MCF 10A (cell line): ENCODE data around the gene NOXRED1. TPM values are rescaled to one million over a fixed set of nuclear protein-coding genes. Genes with fewer than 3 reads are reported as not detected.

Experiments used
- BruUV-seq: library from RNA; stranded (reverse); fragments of 400-500 nt; replicated peaks from 2 replicates; lab custom pipeline; 2021; lab: Mats Ljungman, UMichigan
- CTCF ChIA-PET: fragments of 300-600 bp; sonication (Branson Sonifier 250); formaldehyde crosslinking; extraction: SDS; loops from one replicate; lab custom pipeline; 2021; ENCODE audit warnings: antibody characterized with exemption, inconsistent platforms; lab: Yijun Ruan, JAX
- POLR2A ChIA-PET: fragments of 300-600, 350-650 bp; sonication (Branson Sonifier 250); formaldehyde crosslinking; extraction: SDS; loops from one replicate; lab custom pipeline; 2020; ENCODE audit warnings: antibody characterized with exemption, inconsistent platforms; lab: Yijun Ruan, JAX
- DNase-seq: peaks from one replicate; pipeline ENCODE4 v3.0.0-alpha.2; 2018; ENCODE audit not compliant: unreplicated experiment
- H3K27ac Mint-ChIP-seq: one replicate; pipeline ENCODE4 v1.8.0; 2022; ENCODE audit warnings: mild to moderate bottlenecking, low read depth, mixed read lengths; ENCODE audit not compliant: unreplicated experiment
- H3K27me3 Mint-ChIP-seq: one replicate; pipeline ENCODE4 v1.8.0; 2022; ENCODE audit warnings: mixed read lengths; ENCODE audit not compliant: insufficient read depth, unreplicated experiment
- H3K36me3 Mint-ChIP-seq: one replicate; pipeline ENCODE4 v1.8.0; 2022; ENCODE audit warnings: mild to moderate bottlenecking, moderate library complexity, mixed read lengths; ENCODE audit not compliant: insufficient read depth, unreplicated experiment
- H3K4me1 Mint-ChIP-seq: one replicate; pipeline ENCODE4 v1.8.0; 2022; ENCODE audit warnings: mixed read lengths; ENCODE audit not compliant: insufficient read depth, unreplicated experiment
- H3K4me3 Mint-ChIP-seq: one replicate; pipeline ENCODE4 v1.8.0; 2022; ENCODE audit warnings: mild to moderate bottlenecking, moderate library complexity, mixed read lengths; ENCODE audit not compliant: unreplicated experiment
- H3K9me3 Mint-ChIP-seq: one replicate; pipeline ENCODE4 v1.8.0; 2022; ENCODE audit warnings: mixed read lengths; ENCODE audit not compliant: unreplicated experiment
- intact Hi-C: fragments of 100-400 bp; cut with micrococcal nuclease; formaldehyde crosslinking; loops from 2 replicates; pipeline ENCODE4 v1.14.1; 2022
- total RNA-seq: library from RNA; stranded (reverse); gene quantifications from 2 replicates; pipeline ENCODE4 v1.2.3, GENCODE V29; 2022
- TF ChIP-seq, protein P1 (sequence below): fragments of 200-600 bp; IDR thresholded peaks from one replicate; pipeline ENCODE4 v1.8.0; 2022; ENCODE audit warnings: antibody characterized with exemption, mild to moderate bottlenecking; ENCODE audit not compliant: unreplicated experiment

The NOXRED1 gene
- total RNA-seq, 1 experiment from 2014 or later = 0.58 TPM

DNA sequence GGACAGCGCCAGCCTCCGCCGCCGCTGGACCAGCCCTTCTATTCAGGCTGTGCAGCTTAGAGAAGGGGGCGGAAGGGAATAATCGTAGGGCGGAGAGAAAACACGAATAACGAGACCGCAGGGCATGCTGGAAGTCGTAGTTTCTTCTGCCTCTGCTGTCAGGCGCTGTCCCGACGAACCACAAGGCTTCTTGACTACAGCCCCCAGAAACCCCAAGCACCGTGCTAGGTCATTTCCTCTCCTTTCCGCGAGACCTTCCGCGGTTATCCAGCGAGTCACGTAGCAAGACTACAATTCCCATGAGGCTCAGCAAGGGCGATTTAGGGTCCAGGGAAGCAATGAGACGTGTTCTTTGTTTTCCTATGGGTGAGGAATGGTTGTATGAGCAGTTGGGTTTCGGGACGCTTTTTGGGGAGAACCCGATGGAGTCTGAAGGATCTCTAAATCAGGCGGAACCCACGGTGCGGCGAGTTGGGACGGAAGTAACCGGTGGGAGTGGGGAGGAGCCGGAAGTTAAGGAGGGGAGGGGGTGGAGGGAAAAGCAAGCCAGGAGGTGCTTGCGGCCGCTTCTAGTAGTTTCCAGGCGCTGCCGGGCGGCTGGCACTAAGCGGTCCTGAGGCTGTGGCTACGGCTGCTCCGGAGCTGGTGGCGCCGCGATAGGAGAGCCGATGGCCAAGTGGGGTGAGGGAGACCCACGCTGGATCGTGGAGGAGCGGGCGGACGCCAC, 34.4 kb upstream of the NOXRED1 start, which contains the start of the genes AHSA1 and VIPAS39:
Gene AHSA1, plus strand, starts transcription at position 572 of the 727 bp plus-strand sequence. Its CDS starts 97 bp downstream, at position 669.
Gene VIPAS39, minus strand, starts transcription at position 80 of the 727 bp plus-strand sequence. CDS start 3,499 bp downstream, outside the sequence.
- Mint-ChIP-seq H3K9me3 (no peaks in the 10 kb centered on the region), H3K27me3 (no peaks in the 10 kb centered on the region), H3K4me1 (peaks cover 14% of the 10 kb centered on the region), H3K27ac (peak within 1 kb of the TSS; percentile 95), H3K4me3 (peak within 1 kb of the TSS; percentile 96), H3K36me3 (peaks cover 52% of the 10 kb centered on the region)
- no TSS peak for BruUV-seq
- intact Hi-C loops = loop anchor here (5.0 kb wide), 3 partner anchors 135 to 305 kb away; partner anchors contain the start of genes GSTZ1 and POMT2
- POLR2A ChIA-PET = interaction anchor here (0.6 to 3.4 kb wide), 22 partner anchors 10 to 646 kb away, joined by 3 to 29 read pairs (median 5); partner anchors contain the start of genes ALKBH1, GSTZ1, POMT2 and SAMD15
- CTCF ChIA-PET = interaction anchor here (0.6 to 6.2 kb wide), 5 partner anchors 29 to 249 kb away, joined by 3 to 74 read pairs (median 3); no protein-coding TSS in a partner anchor
- TF ChIP-seq, protein P1, sequence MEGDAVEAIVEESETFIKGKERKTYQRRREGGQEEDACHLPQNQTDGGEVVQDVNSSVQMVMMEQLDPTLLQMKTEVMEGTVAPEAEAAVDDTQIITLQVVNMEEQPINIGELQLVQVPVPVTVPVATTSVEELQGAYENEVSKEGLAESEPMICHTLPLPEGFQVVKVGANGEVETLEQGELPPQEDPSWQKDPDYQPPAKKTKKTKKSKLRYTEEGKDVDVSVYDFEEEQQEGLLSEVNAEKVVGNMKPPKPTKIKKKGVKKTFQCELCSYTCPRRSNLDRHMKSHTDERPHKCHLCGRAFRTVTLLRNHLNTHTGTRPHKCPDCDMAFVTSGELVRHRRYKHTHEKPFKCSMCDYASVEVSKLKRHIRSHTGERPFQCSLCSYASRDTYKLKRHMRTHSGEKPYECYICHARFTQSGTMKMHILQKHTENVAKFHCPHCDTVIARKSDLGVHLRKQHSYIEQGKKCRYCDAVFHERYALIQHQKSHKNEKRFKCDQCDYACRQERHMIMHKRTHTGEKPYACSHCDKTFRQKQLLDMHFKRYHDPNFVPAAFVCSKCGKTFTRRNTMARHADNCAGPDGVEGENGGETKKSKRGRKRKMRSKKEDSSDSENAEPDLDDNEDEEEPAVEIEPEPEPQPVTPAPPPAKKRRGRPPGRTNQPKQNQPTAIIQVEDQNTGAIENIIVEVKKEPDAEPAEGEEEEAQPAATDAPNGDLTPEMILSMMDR = no peak
- peak; percentile 99 for DNase-seq

DNA sequence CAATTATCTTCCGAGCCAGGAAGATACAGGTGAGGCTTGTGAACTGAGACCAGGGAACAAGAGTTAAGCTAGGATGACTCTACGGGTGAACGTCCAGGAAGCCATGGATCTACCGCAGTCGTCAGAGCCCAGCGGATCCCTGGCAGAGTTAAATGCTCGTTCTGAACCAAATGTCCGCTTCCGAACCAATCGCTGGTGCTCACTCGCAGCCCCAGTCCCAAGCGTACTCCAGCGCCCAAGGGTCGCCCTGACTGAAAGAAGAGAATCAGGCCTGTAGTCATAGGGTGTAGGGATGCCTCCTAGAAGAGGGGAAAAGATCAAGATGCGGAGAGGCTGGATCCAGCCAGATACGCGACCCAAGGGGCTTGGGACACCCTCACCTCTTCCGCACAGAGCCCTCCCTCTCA, 33.8 kb upstream of the NOXRED1 start:
- no peaks in the 10 kb centered on the region for H3K9me3 Mint-ChIP-seq
- intact Hi-C loops = loop anchor here (5.0 kb wide), 3 partner anchors 135 to 305 kb away; partner anchors contain the start of genes GSTZ1 and POMT2
- TF ChIP-seq, protein P1 = no peak
- H3K4me1 Mint-ChIP-seq = peaks cover 14% of the 10 kb centered on the region
- no TSS peak for BruUV-seq
- ChIA-PET POLR2A (interaction anchor here (0.6 to 3.4 kb wide), 16 partner anchors 11 to 645 kb away, joined by 3 to 29 read pairs (median 5); partner anchors contain the start of genes ALKBH1, GSTZ1, POMT2 and SAMD15), CTCF (interaction anchor here (0.8 to 6.2 kb wide), 2 partner anchors 28 to 92 kb away, joined by 3 to 74 read pairs; no protein-coding TSS in a partner anchor)
- H3K27ac Mint-ChIP-seq = peak overlapping the region; percentile 95
- H3K27me3 Mint-ChIP-seq = no peaks in the 10 kb centered on the region
- no peak for DNase-seq
- H3K36me3 Mint-ChIP-seq = peaks cover 52% of the 10 kb centered on the region
- H3K4me3 Mint-ChIP-seq = peak overlapping the region; percentile 96

- Mint-ChIP-seq H3K27ac (peak overlapping the region; percentile 95), H3K4me1 (peaks cover 14% of the 10 kb centered on the region), H3K4me3 (peak overlapping the region; percentile 96), H3K36me3 (peaks cover 52% of the 10 kb centered on the region), H3K9me3 (no peaks in the 10 kb centered on the region), H3K27me3 (no peaks in the 10 kb centered on the region)
- BruUV-seq = no TSS peak
- TF ChIP-seq, protein P1 = no peak
- no peak for DNase-seq
- ChIA-PET POLR2A (interaction anchor here (1.2 to 2.5 kb wide), 7 partner anchors 10 to 252 kb away, joined by 4 to 17 read pairs (median 7); partner anchors contain the start of genes ALKBH1, SAMD15, SLIRP and TMED8), CTCF (interaction anchor here (6.2 kb wide), 1 partner anchor 94 kb away, joined by 74 read pairs; no protein-coding TSS in a partner anchor)
- intact Hi-C loops = loop anchor here (5.0 kb wide), 3 partner anchors 134 to 304 kb away; partner anchors contain the start of genes GSTZ1 and POMT2
Observed at GRCh38 chr14:77455966-77456640, 32.8 kb upstream of the NOXRED1 start.
